ENCODE measurements around the gene DOCK11.

The DOCK11 gene

GRCh38 chrX:118540342-118540741 is 44.7 kb downstream of the DOCK11 start:
- H3K27me3 ChIP-seq (replicated peaks): no peaks in the 10 kb centered on the region
- no peak for DNase-seq

GRCh38 chrX:118541482-118541881 is 45.9 kb downstream of the DOCK11 start:
- H3K36me3 ChIP-seq (replicated peaks): no peaks in the 10 kb centered on the region
- H3K27me3 ChIP-seq (replicated peaks): no peaks in the 10 kb centered on the region
- H3K4me3 ChIP-seq (ENCODE audit: low read depth, low read length): no peak overlapping the region
- in situ Hi-C loops (cut with HindIII; ENCODE audit: low pct_ligation_motif_present, low sequenced_read_pairs): no loop called here
- no peak for TF ChIP-seq CTCF (IDR thresholded peaks at IDR 0.05; ENCODE audit: low read depth, low read length, missing control alignments)
- no peak overlapping the region for H3K27ac ChIP-seq
- DNase-seq: no peak

More at GRCh38 chrX:118540342-118540741, 44.7 kb downstream of the DOCK11 start:
- in situ Hi-C loops (cut with HindIII; ENCODE audit: low pct_ligation_motif_present, low sequenced_read_pairs): no loop called here
- no peaks in the 10 kb centered on the region for H3K36me3 ChIP-seq (replicated peaks)
- H3K4me3 ChIP-seq (ENCODE audit: low read depth, low read length): no peak overlapping the region
- H3K27ac ChIP-seq: no peak overlapping the region
- TF ChIP-seq CTCF (IDR thresholded peaks at IDR 0.05; ENCODE audit: low read depth, low read length, missing control alignments): no peak

- Histone ChIP-seq H3K27ac (no peak overlapping the region), H3K27me3 (replicated peaks) (no peaks in the 10 kb centered on the region), H3K36me3 (replicated peaks) (no peaks in the 10 kb centered on the region), H3K4me3 (ENCODE audit: low read depth, low read length) (no peak overlapping the region)
- DNase-seq: peak; percentile 18
- in situ Hi-C loops (cut with HindIII; ENCODE audit: low pct_ligation_motif_present, low sequenced_read_pairs): no loop called here
- no peak for TF ChIP-seq CTCF (IDR thresholded peaks at IDR 0.05; ENCODE audit: low read depth, low read length, missing control alignments)
Observed at GRCh38 chrX:118545510-118545909, 49.9 kb downstream of the DOCK11 start.

- DNase-seq: no peak
- in situ Hi-C loops (cut with HindIII; ENCODE audit: low pct_ligation_motif_present, low sequenced_read_pairs): no loop called here
- no peak overlapping the region for H3K27ac ChIP-seq
- TF ChIP-seq CTCF (IDR thresholded peaks at IDR 0.05; ENCODE audit: low read depth, low read length, missing control alignments): no peak
- no peak overlapping the region for H3K4me3 ChIP-seq (ENCODE audit: low read depth, low read length)
- no peaks in the 10 kb centered on the region for H3K36me3 ChIP-seq (replicated peaks)
- no peaks in the 10 kb centered on the region for H3K27me3 ChIP-seq (replicated peaks)
Observed at GRCh38 chrX:118548841-118549240, 53.2 kb downstream of the DOCK11 start.

- H3K27me3 ChIP-seq (replicated peaks): no peaks in the 10 kb centered on the region
- no peak for DNase-seq
- no peak for TF ChIP-seq CTCF (IDR thresholded peaks at IDR 0.05; ENCODE audit: low read depth, low read length, missing control alignments)
- no peak overlapping the region for H3K4me3 ChIP-seq (ENCODE audit: low read depth, low read length)
- no peaks in the 10 kb centered on the region for H3K36me3 ChIP-seq (replicated peaks)
- in situ Hi-C loops (cut with HindIII; ENCODE audit: low pct_ligation_motif_present, low sequenced_read_pairs): no loop called here
- no peak overlapping the region for H3K27ac ChIP-seq
Observed at GRCh38 chrX:118550792-118551191, 55.2 kb downstream of the DOCK11 start.

- Histone ChIP-seq H3K36me3 (replicated peaks) (no peaks in the 10 kb centered on the region), H3K27me3 (replicated peaks) (no peaks in the 10 kb centered on the region), H3K27ac (no peak overlapping the region), H3K4me3 (ENCODE audit: low read depth, low read length) (no peak overlapping the region)
- in situ Hi-C loops (cut with HindIII; ENCODE audit: low pct_ligation_motif_present, low sequenced_read_pairs): no loop called here
- TF ChIP-seq CTCF (IDR thresholded peaks at IDR 0.05; ENCODE audit: low read depth, low read length, missing control alignments): no peak
- DNase-seq: no peak
Observed at GRCh38 chrX:118551426-118551825, 55.8 kb downstream of the DOCK11 start.

Measured in brain microvascular endothelial cell (primary cell).